NCI-H446 (cell line): ENCODE results near the gene ACTN4.

Experiments used
- DNase-seq, 2 experiments: peaks; one replicate each; lab custom pipeline; 2025; lab: John Stamatoyannopoulos, UW

ACTN4 gene

DNA sequence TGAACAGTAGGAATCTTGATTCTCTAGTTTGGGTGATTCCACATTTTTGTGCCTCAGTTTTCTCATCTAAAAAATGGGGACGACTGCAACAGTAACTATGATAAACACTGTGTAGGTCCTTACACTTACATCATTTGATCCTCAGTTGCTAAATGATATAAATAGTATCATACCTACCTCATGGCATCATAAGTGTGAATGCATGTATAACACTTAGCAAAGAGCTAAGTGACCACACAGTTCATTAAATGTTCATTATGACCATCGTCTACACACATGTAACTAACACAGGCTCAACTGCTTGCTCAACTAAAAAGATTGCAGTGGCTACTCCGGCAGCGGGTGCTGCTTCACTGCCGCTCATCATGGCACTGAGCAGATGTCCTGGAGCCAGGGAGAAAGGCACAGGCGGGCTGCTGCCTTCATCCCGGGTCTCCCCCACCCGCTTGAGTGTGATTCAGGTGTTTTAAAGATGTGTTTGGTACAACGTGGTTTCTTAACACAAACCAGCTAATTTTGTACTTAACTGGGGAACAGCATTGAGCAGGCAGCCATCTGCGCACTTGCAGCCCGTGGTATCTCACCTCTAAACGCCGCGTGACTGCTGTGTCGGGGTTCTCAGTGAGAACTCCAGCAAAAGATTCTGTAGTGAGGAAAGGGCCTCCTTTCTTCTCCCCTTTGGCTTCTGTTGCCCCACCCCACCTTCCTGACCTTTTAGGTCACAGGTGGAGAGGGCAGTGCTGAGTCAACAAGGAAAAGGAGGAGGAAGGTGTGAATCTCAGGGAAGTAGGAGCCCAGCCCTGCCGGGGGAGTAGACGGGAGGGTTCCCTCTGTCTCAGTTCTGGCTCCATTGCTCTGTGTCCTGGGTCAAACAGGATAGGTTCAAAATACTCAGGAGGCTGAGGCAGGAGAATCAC lies 11.7 kb upstream of the ACTN4 start:
- DNase-seq, result no peak

DNA sequence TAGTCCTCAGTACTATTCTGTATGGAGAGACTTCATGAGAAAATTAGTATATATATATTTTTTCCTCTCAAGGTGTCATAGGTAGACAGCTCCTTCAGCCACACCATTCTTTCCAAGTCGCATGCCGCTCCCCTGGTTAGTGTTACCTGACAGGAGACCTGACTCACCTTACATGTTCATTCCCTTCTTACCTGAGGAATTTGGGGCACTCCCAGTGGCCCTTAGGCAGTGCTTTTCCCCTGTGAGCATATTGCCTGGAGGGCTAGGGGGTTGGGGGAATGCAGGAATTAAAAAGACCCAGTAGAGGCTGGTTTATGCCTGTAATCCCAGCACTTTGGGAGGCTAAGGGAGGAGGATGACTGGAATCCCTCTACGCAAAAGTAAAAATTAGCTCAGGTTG lies 9.0 kb upstream of the ACTN4 start:
- no peak for DNase-seq

- no peak for DNase-seq
Measured at GRCh38 chr19:38639679-38640078, 7.8 kb upstream of the ACTN4 start.

- DNase-seq, result no peak
Measured at GRCh38 chr19:38640368-38640767, 7.1 kb upstream of the ACTN4 start.

DNA sequence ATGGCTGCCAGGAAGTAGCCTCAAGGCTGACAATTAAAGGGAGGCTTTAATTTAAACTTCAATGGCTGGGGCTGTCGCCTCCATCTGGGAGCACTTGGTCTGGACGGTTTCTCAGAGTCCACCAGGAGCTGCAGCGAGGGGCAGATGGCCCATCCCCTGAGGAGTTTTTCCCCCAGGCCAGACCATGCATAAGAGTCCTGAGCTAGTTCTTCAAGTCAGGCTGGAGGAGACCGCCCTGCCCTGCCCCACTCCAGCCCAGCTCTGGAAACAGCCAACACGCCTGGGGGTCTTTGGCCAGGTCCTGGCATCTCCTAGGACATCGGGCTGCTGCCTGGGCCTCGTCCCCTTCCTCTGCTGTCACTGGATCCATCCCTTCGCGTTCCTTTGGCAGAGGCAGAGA lies 5.3 kb upstream of the ACTN4 start:
- DNase-seq, result no peak

- no peak for DNase-seq
Measured at GRCh38 chr19:38644719-38645118, 2.7 kb upstream of the ACTN4 start.

GRCh38 chr19:38647966-38648768 lies 718 bp downstream of the ACTN4 start:
- no peak for DNase-seq

- no peak for DNase-seq
Measured at GRCh38 chr19:38648769-38649304, 1.4 kb downstream of the ACTN4 start.

DNA sequence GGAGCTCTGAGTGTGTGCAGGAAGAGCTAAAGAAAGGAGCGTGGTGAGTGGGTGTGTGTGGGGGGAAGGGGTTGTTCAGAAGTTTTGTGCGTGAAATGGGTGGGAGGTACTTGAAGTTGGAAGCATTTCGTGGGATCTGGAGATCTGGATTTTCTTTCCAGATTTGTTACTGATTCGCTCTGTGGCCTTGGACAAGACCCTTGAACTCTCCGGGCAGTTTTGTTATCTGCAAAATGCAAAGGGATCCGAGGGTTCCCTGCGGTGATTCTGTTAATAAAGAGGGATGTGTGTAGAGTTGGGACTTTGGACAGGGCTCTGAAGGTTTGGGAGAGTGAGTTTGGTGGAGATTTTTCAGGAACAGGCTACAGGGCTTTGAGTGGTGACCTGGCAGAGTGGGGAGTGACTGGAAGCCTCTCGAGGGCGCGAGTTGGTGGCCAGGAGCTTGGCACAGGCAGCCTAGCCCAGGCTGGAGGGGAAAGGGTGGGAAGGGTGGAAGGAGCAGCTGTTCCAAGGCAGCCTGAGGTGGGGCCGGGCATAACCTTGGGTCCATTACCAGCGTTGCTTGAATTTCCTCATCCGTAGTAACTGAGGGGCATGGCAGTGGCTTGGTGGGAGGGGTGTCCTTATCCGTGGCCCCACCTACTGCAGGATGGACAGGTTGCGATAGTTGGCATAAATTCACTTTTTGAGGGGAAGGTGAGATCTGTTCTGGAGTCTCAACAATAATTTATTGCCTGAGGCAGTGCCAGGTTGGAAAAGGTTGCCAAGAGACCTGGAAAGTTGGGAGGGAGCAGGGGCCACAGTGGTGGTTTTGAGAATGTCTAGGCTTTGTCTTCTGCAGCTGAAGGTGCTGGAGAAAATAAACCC lies 2.1 kb downstream of the ACTN4 start:
- DNase-seq, result peak in 1 of 2 experiments; percentile 47

DNA sequence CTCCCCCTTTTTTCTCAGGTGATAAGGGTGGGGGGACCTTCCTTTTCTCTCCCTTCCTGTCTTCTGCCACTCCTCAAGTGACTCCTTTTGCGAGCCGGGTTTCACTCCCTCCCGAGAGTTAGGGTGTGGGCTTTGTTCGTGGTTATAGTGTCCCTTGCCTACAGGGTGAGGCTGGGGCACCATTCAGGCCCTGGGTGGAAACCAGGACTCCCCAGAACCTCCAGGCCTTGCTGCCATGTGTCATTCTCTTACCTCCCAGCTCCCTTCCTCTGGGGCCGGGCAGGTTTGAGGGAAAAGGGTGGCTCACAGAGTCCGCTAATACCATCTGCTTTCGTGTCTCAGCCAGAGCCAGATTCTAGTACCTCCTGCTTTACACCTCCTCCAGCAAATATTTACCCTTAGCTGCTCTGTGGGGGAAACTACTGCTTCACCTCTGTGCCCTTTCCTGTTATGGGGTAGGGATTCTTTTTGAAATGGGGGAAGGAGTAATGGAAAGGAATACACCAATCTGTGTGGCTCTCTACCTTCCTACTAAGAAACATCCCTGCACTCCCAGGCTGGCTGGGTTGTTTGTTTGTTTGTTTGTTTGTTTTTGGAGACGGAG lies 2.8 kb downstream of the ACTN4 start:
- peak in 1 of 2 experiments; percentile 44 for DNase-seq

DNA sequence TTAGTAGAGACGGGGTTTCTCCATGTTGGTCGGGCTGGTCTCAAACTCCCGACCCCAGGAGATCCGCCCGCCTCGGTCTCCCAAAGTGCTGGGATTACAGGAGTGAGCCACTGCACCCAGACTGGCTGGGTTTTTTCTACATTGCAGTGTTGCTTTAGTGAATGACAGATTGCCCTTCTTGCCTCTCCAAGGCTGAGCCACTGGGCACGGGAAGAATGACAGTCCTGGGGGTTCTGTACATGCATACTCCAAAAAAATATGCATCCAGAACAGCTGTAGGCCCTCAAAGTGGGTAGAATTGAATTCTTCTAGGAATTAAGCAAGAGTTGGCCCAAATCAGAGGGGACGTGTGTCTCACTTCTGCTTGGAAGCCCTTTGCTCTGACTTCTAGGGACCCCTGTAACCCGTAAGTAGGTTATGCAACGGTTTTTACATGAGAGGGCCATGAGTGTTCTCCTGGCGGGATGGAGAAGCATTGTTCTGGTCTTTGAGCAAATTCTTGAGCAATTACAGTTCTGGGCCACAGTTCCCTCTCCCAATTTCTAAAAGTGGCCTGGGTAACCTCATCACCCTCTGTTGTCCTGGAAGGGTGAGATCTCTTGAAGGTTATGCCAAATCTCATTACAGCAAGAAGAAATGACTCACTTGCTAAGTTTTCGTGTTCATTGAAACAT lies 3.6 kb downstream of the ACTN4 start:
- peak in 1 of 2 experiments; percentile 43 for DNase-seq

- DNase-seq, result peak; percentile 77 to 91
Measured at GRCh38 chr19:38653028-38653571, 5.7 kb downstream of the ACTN4 start.

- no peak for DNase-seq
Measured at GRCh38 chr19:38654628-38655055, 7.2 kb downstream of the ACTN4 start.

- DNase-seq, result no peak
Measured at GRCh38 chr19:38655148-38655824, 7.8 kb downstream of the ACTN4 start.

DNA sequence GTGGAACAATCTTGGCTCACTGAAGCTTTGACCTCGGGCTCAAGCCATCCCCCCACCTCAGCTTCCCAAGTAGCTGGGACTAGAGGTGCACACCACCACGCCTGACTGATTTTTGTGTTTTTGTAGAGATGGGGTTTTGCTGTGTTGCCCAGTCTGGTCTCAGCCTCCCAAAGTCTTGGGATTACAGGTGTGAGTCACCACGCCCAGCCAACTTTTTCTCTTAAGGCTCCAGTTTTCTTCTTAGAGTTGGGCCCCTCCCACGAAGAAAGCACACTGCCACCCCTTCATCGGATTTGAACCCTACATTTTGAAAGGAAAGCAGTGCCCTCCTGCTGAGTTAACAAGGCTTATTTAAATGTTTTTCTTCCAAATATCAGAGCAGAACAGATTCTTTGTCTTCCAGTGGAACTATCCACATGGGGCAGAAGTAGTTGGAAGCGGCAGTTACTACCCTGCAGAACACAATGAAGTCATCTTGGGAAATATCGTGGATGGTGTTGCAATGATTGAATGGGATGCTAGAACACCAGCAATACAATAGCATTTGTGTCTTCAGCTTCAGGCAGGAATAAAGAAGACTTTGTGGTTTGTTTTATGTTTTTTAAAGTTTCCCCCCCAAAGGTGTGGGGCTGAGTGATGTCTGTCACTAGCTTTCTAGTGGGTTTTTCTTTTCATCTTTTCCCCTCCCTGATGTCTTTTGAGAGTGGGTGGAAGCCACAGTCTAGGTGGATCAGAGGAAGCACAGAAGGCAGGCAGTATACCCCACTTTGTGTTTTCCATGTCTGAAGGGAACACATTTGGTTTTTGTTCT lies 8.9 kb downstream of the ACTN4 start:
- no peak for DNase-seq

GRCh38 chr19:38657633-38658222 lies 10.3 kb downstream of the ACTN4 start:
- no peak for DNase-seq

- peak; percentile 95 to 98 for DNase-seq
Measured at GRCh38 chr19:38658462-38659306, 11.2 kb downstream of the ACTN4 start.

DNA sequence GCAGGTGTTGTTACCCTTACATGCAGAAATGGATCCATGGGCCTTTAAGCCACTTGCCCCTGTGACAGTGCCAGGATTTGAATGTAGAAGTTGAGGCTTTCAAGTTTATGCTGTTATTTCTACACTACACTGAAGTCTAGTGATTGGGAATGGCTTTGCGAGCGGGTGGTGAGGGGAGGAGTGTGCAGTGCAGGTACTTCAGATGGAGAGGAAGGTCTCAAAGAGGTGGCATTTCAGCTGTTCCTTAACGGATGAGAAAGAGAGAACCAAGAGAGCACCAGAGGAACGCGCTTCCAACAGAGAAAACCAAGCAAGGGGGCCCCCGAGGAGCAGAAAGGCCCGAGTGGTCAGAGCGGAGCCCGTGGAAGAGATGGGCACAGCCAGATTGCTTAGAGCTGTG lies 13.3 kb downstream of the ACTN4 start:
- no peak for DNase-seq
